GM11168 (cell line): ENCODE measurements around the gene EIF3K.

Source experiments
- in situ Hi-C: fragments of 300-500 bp; cut with MboI; formaldehyde crosslinking; loops from one replicate; pipeline ENCODE4 v1.12.0; 2022; ENCODE audit warnings: low sequenced_read_pairs; ENCODE audit not compliant: unreplicated experiment

Gene EIF3K

GRCh38 chr19:38648769-38649304 lies 29.8 kb downstream of the EIF3K start:
- in situ Hi-C loops: no loop called here

GRCh38 chr19:38649305-38650171 lies 30.6 kb downstream of the EIF3K start:
- in situ Hi-C loops: no loop called here

GRCh38 chr19:38650172-38650775 lies 31.3 kb downstream of the EIF3K start:
- in situ Hi-C loops: no loop called here

GRCh38 chr19:38650911-38651584 lies 32.1 kb downstream of the EIF3K start:
- in situ Hi-C loops: no loop called here

GRCh38 chr19:38653028-38653571 lies 34.1 kb downstream of the EIF3K start:
- in situ Hi-C loops: no loop called here

GRCh38 chr19:38654628-38655055 lies 35.7 kb downstream of the EIF3K start:
- in situ Hi-C loops: no loop called here

- in situ Hi-C loops: no loop called here
These were observed 36.3 kb downstream of the EIF3K start for GRCh38 chr19:38655148-38655824.

- in situ Hi-C loops: no loop called here
These were observed 37.4 kb downstream of the EIF3K start for GRCh38 chr19:38656171-38656981.

- in situ Hi-C loops: no loop called here
These were observed 38.7 kb downstream of the EIF3K start for GRCh38 chr19:38657633-38658222.

- in situ Hi-C loops: no loop called here
These were observed 39.7 kb downstream of the EIF3K start for GRCh38 chr19:38658462-38659306.

GRCh38 chr19:38660724-38661123 lies 41.7 kb downstream of the EIF3K start:
- in situ Hi-C loops: no loop called here

- in situ Hi-C loops: no loop called here
These were observed 42.1 kb downstream of the EIF3K start for GRCh38 chr19:38661136-38661535.

- in situ Hi-C loops: no loop called here
These were observed 43.0 kb downstream of the EIF3K start for GRCh38 chr19:38661996-38662395.

- in situ Hi-C loops: no loop called here
These were observed 43.7 kb downstream of the EIF3K start for GRCh38 chr19:38662537-38663155.

GRCh38 chr19:38663156-38663651 lies 44.2 kb downstream of the EIF3K start:
- in situ Hi-C loops: no loop called here

GRCh38 chr19:38663957-38664502 lies 45.0 kb downstream of the EIF3K start:
- in situ Hi-C loops: no loop called here
